Endothelial cell of umbilical vein (primary cell): ENCODE results near the gene TK2. TPM values are rescaled to one million over a fixed set of nuclear protein-coding genes. Genes with fewer than 3 reads are reported as not detected.

Source experiments
- BruUV-seq: library from RNA; stranded (reverse); fragments of 400-500 nt; replicated peaks from 2 replicates; lab custom pipeline; 2021; lab: Mats Ljungman, UMichigan
- CTCF ChIA-PET: fragments of 300-600, 350-600 bp; sonication (Branson Sonifier 250); formaldehyde crosslinking; loops from one replicate; lab custom pipeline; 2021; ENCODE audit warnings: antibody characterized with exemption, inconsistent platforms; lab: Charles Lee
- POLR2A ChIA-PET: fragments of 300-600, 350-600 bp; sonication (Branson Sonifier 250); formaldehyde crosslinking; loops from one replicate; lab custom pipeline; 2021; ENCODE audit warnings: antibody characterized with exemption, inconsistent platforms; lab: Charles Lee
- DNase-seq: peaks from one replicate; pipeline ENCODE4 v3.0.0-alpha.2; 2011; ENCODE audit warnings: low read depth, low spot score
- FAIRE-seq: peaks from 2 replicates; lab custom pipeline; 2011; peaks lifted over from hg19 to GRCh38; lab: Jason Lieb, UNC
- H2AFZ ChIP-seq: 2 replicates; pipeline ENCODE4 v1.6.0; 2012; ENCODE audit warnings: low read depth, low read length, control low read depth, inconsistent platforms
- H3K27ac ChIP-seq: 2 replicates; pipeline ENCODE4 v1.5.1; 2011; ENCODE audit warnings: low read depth, mild to moderate bottlenecking, control low read depth, low read length, moderate library complexity; ENCODE audit not compliant: insufficient read depth
- H3K27me3 ChIP-seq, 2 experiments: 2 replicates each; pipeline versions ENCODE4 v1.6.0 to v1.6.1; 2011; ENCODE audit warnings: low read length in 2 of 2, mixed read lengths in 1 of 2; ENCODE audit not compliant: control insufficient read depth in 2 of 2, insufficient read depth in 2 of 2
- H3K36me3 ChIP-seq, 2 experiments: 2 replicates in 1 of 2; 3 replicates in 1 of 2; pipeline ENCODE4 v1.5.1; 2011; ENCODE audit warnings: low read length in 2 of 2, mild to moderate bottlenecking in 1 of 2, moderate library complexity in 1 of 2; ENCODE audit not compliant: control insufficient read depth in 2 of 2, insufficient read depth in 2 of 2; ENCODE audit errors: extremely low read depth in 1 of 2
- H3K4me1 ChIP-seq: 3 replicates; pipeline ENCODE4 v1.5.1; 2011; ENCODE audit warnings: mild to moderate bottlenecking, low read length; ENCODE audit not compliant: control insufficient read depth, insufficient read depth; ENCODE audit errors: extremely low read depth
- H3K4me2 ChIP-seq: 2 replicates; pipeline ENCODE4 v1.6.1; 2011; ENCODE audit warnings: low read length, control low read depth, mixed read lengths; ENCODE audit not compliant: insufficient read depth
- H3K4me3 ChIP-seq, 3 experiments: fragments of 200-600 bp in 1 of 3; sonication (generic), shearing (Covaris generic) in 1 of 3; replicated peaks in 1 of 3; 2 replicates each; pipeline ENCODE4 v1.5.1; 2011 to 2016; ENCODE audit warnings: control low read depth in 3 of 3, low read length in 3 of 3, mild to moderate bottlenecking in 2 of 3, inconsistent platforms in 1 of 3, low read depth in 1 of 3, moderate library complexity in 1 of 3; ENCODE audit not compliant: insufficient read depth in 1 of 3
- H3K79me2 ChIP-seq: 2 replicates; pipeline ENCODE4 v1.6.0; 2012; ENCODE audit warnings: low read length, inconsistent platforms; ENCODE audit not compliant: control insufficient read depth, insufficient read depth
- H3K9ac ChIP-seq: replicated peaks from 2 replicates; pipeline ENCODE3; 2011; ENCODE audit warnings: low read length, control low read depth; ENCODE audit not compliant: insufficient read depth; ENCODE audit errors: extremely low read depth
- H3K9me1 ChIP-seq: replicated peaks from 3 replicates; pipeline ENCODE4 v1.6.0; 2011; ENCODE audit warnings: mild to moderate bottlenecking, low read length; ENCODE audit not compliant: control insufficient read depth, insufficient read depth; ENCODE audit errors: extremely low read depth
- H3K9me3 ChIP-seq: replicated peaks from 2 replicates; pipeline ENCODE4 v1.5.1; 2012; ENCODE audit warnings: low read length, inconsistent platforms; ENCODE audit not compliant: control insufficient read depth, insufficient read depth
- H4K20me1 ChIP-seq: replicated peaks from 2 replicates; pipeline ENCODE3; 2011; ENCODE audit warnings: mild to moderate bottlenecking, low read length; ENCODE audit not compliant: control insufficient read depth, insufficient read depth; ENCODE audit errors: extremely low read depth
- CTCF ChIP-seq, 2 donors: IDR thresholded peaks; 1 replicate in 1 of 2; 2 replicates in 1 of 2; pipeline ENCODE4 v1.5.1; 2011; ENCODE audit warnings: low read length in 2 of 2, mild to moderate bottlenecking in 2 of 2, moderate library complexity in 2 of 2, control low read depth in 1 of 2, inconsistent platforms in 1 of 2, low read depth in 1 of 2; ENCODE audit not compliant: insufficient read depth in 1 of 2; ENCODE audit errors: extremely low read depth in 1 of 2
- POLR2AphosphoS5 ChIP-seq: IDR thresholded peaks from 2 replicates; pipeline ENCODE4 v1.6.1; 2012; ENCODE audit warnings: low read depth, mild to moderate bottlenecking, control low read depth, low read length, moderate library complexity; ENCODE audit not compliant: insufficient read depth
- dilution Hi-C: fragments of 300-500 bp; cut with MboI; formaldehyde crosslinking; loops from one replicate; pipeline ENCODE4 v1.15.0; 2019; ENCODE audit warnings: low sequenced_read_pairs; ENCODE audit not compliant: extremely low pct_ligation_motif_present
- intact Hi-C: fragments of 100-400 bp; cut with micrococcal nuclease; formaldehyde crosslinking; loops from one replicate; pipeline ENCODE4 v1.10.0; 2022
- polyA plus RNA-seq, 4 experiments: library from polyadenylated mRNA; depleted of rRNA in 3 of 4; stranded (reverse) in 3 of 4; unstranded in 1 of 4; fragments of >200 nt; gene quantifications; 2 replicates each; pipeline versions ENCODE4 v1.2.1 to v1.2.3, GENCODE V29; 2011 to 2012; ENCODE audit warnings: missing spikeins in 1 of 4
- total RNA-seq: library from RNA; stranded (reverse); gene quantifications from 2 replicates; pipeline ENCODE4 v1.2.3, GENCODE V29; 2021

Gene TK2
- total and polyA plus RNA-seq, 2 donors (not counting 3 experiments of a cell fraction or from before 2014, with no cell fraction given), result 12.1 to 25.2 TPM

DNA sequence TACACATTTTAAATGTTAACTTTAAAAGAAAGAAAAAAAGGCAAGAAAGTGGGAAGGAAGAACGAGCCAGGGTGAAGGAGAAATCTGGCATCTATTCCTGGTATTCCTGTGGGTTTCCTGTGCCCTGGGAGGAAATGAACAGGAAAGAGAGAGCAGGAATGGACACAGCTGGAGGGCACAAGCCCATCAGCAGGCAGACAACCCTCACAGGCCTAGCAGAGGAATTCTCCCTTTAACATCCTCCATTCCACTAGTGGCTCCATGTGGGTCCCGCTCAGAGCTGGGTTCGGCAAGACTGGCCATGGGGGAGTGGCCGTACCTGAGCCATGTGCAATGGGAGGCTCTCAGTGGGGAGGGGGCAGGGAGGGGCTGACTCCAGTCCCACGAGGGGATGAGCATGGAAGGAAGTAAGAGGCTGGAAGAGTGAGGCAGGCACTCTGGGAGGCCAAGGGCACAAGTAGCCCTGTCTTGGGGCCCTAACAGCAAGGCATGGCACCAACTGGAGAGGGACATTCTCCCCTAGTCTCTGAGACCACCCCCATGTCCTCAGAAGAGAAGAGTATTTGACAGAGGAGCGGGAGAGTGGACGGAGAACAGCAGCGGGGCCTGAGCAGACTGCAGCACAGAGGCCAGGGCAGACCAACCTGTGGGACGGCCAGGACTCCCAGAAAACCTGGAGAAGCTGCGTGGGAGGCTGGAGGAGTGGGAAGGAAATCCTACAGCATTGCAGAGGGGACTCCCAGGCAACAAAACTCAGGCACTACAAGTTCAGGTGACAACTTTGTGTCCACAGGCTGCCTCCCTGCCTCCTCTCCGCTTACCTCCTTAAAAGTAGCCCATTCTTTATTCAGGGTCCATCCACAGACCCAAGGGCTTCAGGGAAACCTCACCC, 30.2 kb downstream of the TK2 start:
- dilution Hi-C loops (no loop called here), intact Hi-C loops (loop anchor here (5.0 kb wide), 2 partner anchors 48 to 68 kb away; partner anchors contain the start of gene CMTM1)
- POLR2A ChIA-PET, result interaction anchor here (0.6 kb wide), 1 partner anchor 265 kb away, joined by 4 read pairs; no protein-coding TSS in a partner anchor
- Histone ChIP-seq H3K79me2 (no peaks in the 10 kb centered on the region), H3K4me2 (peak overlapping the region; percentile 20), H3K9ac (peak overlapping the region; percentile 8), H3K27me3 (no peaks in the 10 kb centered on the region), H3K4me3 (no peak overlapping the region), H3K4me1 (peaks cover 89% of the 10 kb centered on the region), H4K20me1 (no peaks in the 10 kb centered on the region), H3K9me1 (no peaks in the 10 kb centered on the region), H3K27ac (peak overlapping the region; percentile 61), H3K9me3 (no peaks in the 10 kb centered on the region), H3K36me3 (no peaks in the 10 kb centered on the region), H2AFZ (peak overlapping the region; percentile 11)
- no TSS peak for BruUV-seq
- CTCF ChIA-PET, result no interaction called here
- peak; percentile 24 for DNase-seq
- TF ChIP-seq POLR2AphosphoS5, result peak; percentile 58
- TF ChIP-seq CTCF (IDR thresholded peaks at IDR 0.05; ENCODE audit: extremely low read depth in 1 of 2, insufficient read depth in 1 of 2, low read depth in 1 of 2, low read length in 2 of 2), result no peak
- peak; percentile 80 for FAIRE-seq
